A549 (cell line): ENCODE results near the gene PRDM12. TPM values are rescaled to one million over a fixed set of nuclear protein-coding genes. Genes with fewer than 3 reads are reported as not detected.
A peak's percentile ranks its signal among the peaks of the same experiment; 100 is the strongest.

Source experiments
- ATAC-seq, 2 experiments: fragments of 200-7000 bp in 1 of 2; fragments of >200 bp in 1 of 2; cut with Nextera tagmentation in 1 of 2; cut with Tn5 transposase in 1 of 2; 3 replicates each; pipeline versions ENCODE4 v1.8.0 to v1.9.1; 2018 to 2020; ENCODE audit warnings: mild to moderate bottlenecking in 1 of 2, moderate library complexity in 1 of 2
- CTCF ChIA-PET: fragments of 300-600 bp; sonication (Branson Sonifier 250); formaldehyde crosslinking; extraction: SDS; loops from one replicate; lab custom pipeline; 2021; ENCODE audit warnings: antibody characterized with exemption, inconsistent platforms; lab: Yijun Ruan, JAX
- POLR2A ChIA-PET: fragments of 350-600 bp; formaldehyde crosslinking; extraction: SDS; loops from one replicate; lab custom pipeline; 2021; ENCODE audit warnings: antibody characterized with exemption, inconsistent platforms; lab: Yijun Ruan, JAX
- DNase-seq, 2 experiments: peaks; one replicate each; pipeline versions ENCODE4 v3.0.0 to v3.0.0-alpha.2; 2011 to 2016; ENCODE audit warnings: low read depth in 1 of 2, low spot score in 1 of 2
- FAIRE-seq: peaks from 2 replicates; lab custom pipeline; 2011; peaks lifted over from hg19 to GRCh38; lab: Jason Lieb, UNC
- H3K27ac ChIP-seq, 2 experiments: fragments of >200 bp; sonication (Bioruptor Twin); formaldehyde crosslinking; 3 replicates each; pipeline ENCODE4 v1.5.1; 2016 to 2017
- H3K4me1 ChIP-seq: fragments of >200 bp; sonication (Bioruptor Twin); formaldehyde crosslinking; 3 replicates; pipeline ENCODE4 v1.6.1; 2016
- H3K4me2 ChIP-seq: fragments of >200 bp; sonication (Bioruptor Twin); formaldehyde crosslinking; 3 replicates; pipeline ENCODE4 v1.6.1; 2016
- H3K4me3 ChIP-seq: fragments of >200 bp; sonication (Bioruptor Twin); formaldehyde crosslinking; 3 replicates; pipeline ENCODE4 v1.5.1; 2016
- H3K9me3 ChIP-seq: fragments of >200 bp; sonication (Bioruptor Twin); formaldehyde crosslinking; 3 replicates; pipeline ENCODE4 v1.6.1; 2016
- BCL3 ChIP-seq: fragments of >200 bp; sonication (Bioruptor Twin); formaldehyde crosslinking; IDR thresholded peaks from 3 replicates; pipeline ENCODE4 v1.6.1; 2016
- CEBPB ChIP-seq, 2 experiments: fragments of >200 bp in 1 of 2; sonication (Bioruptor Twin) in 1 of 2; formaldehyde crosslinking in 1 of 2; IDR thresholded peaks; 2 replicates each; pipeline ENCODE4 v1.6.1; 2012 to 2016
- CTCF ChIP-seq: fragments of >200 bp; sonication (Bioruptor Twin); formaldehyde crosslinking; IDR thresholded peaks from 3 replicates; pipeline ENCODE4 v1.5.1; 2016
- E2F6 ChIP-seq: IDR thresholded peaks from 2 replicates; pipeline ENCODE4 v1.6.1; 2012; ENCODE audit warnings: low read depth, borderline replicate concordance
- JUNB ChIP-seq: fragments of >200 bp; sonication (Bioruptor Twin); formaldehyde crosslinking; IDR thresholded peaks from 2 replicates; pipeline ENCODE4 v1.6.1; 2016
- KDM1A ChIP-seq: fragments of 200-600 bp; sonication (generic); IDR thresholded peaks from 2 replicates; pipeline ENCODE4 v1.6.1; 2016; ENCODE audit warnings: low read depth, mild to moderate bottlenecking
- MAX ChIP-seq: IDR thresholded peaks from 2 replicates; pipeline ENCODE4 v1.6.1; 2012
- MAZ ChIP-seq: fragments of 150-350 bp; IDR thresholded peaks from 2 replicates; pipeline ENCODE4 v1.6.1; 2014; ENCODE audit warnings: antibody characterized with exemption, low read depth, low read length, borderline replicate concordance
- MYC ChIP-seq: IDR thresholded peaks from 2 replicates; pipeline ENCODE4 v1.6.1; 2012; ENCODE audit warnings: mild to moderate bottlenecking, inconsistent platforms, low read length, improper control_type of control experiment, borderline replicate concordance
- NFE2L2 ChIP-seq: fragments of 150-350 bp; conservative IDR thresholded peaks from 2 replicates; pipeline ENCODE4 v1.6.1; 2014; ENCODE audit warnings: low read length
- NR3C1 ChIP-seq: fragments of >200 bp; sonication (Bioruptor Twin); formaldehyde crosslinking; IDR thresholded peaks from 3 replicates; pipeline ENCODE4 v1.6.1; 2017
- PHF8 ChIP-seq: fragments of 200-600 bp; sonication (generic); IDR thresholded peaks from 2 replicates; pipeline ENCODE4 v1.6.1; 2016; ENCODE audit warnings: low read depth, mild to moderate bottlenecking, antibody characterized with exemption, moderate library complexity, borderline replicate concordance
- POLR2AphosphoS2 ChIP-seq: conservative IDR thresholded peaks from 2 replicates; pipeline ENCODE4 v1.6.1; 2012; ENCODE audit warnings: low read length, improper control_type of control experiment, inconsistent platforms
- RAD21 ChIP-seq, 2 experiments: fragments of >200 bp in 1 of 2; sonication (Bioruptor Twin) in 1 of 2; formaldehyde crosslinking in 1 of 2; IDR thresholded peaks in 1 of 2; conservative IDR thresholded peaks in 1 of 2; 2 replicates in 1 of 2; 3 replicates in 1 of 2; pipeline ENCODE4 v1.6.1; 2012 to 2018; ENCODE audit warnings: inconsistent platforms in 1 of 2
- SMC3 ChIP-seq: fragments of >200 bp; sonication (Bioruptor Twin); formaldehyde crosslinking; IDR thresholded peaks from 3 replicates; pipeline ENCODE4 v1.6.1; 2018; ENCODE audit warnings: inconsistent platforms
- USF2 ChIP-seq: fragments of 450-650 bp; IDR thresholded peaks from 2 replicates; pipeline ENCODE4 v1.6.1; 2014; ENCODE audit warnings: antibody characterized with exemption
- WGBS: methylation state at CpG from one replicate; pipeline ENCODE4 v1.1.6; 2017; ENCODE audit errors: missing lambda C conversion rate; 5-methylcytosine and 5-hydroxymethylcytosine counted together
- polyA plus RNA-seq, 4 experiments: library from polyadenylated mRNA; depleted of rRNA in 3 of 4; stranded (reverse); fragments of >200 nt; fragmentation: RNase III in 1 of 4; extraction: RNeasy Plus Mini Kit Qiagen cat#74134 plus additional on column Dnase treatment in 1 of 4; gene quantifications; 2 replicates in 3 of 4; 3 replicates in 1 of 4; pipeline ENCODE4 v1.2.3, GENCODE V29; 2011 to 2017

Gene PRDM12
- polyA plus RNA-seq, 2 of the 4 experiments (the other 2 are of a cell fraction) = 0.09 to 0.17 TPM

GRCh38 chr9:130680836-130681768 is 16.7 kb downstream of the PRDM12 start (continued):
- TF ChIP-seq RAD21 (conservative IDR thresholded peaks at IDR 0.05 in 1 of 2, IDR thresholded peaks at IDR 0.05 in 1 of 2) (no peak), PHF8 (peak; percentile 3; the same call in 1 of the 2 replicates), JUNB (no peak), USF2 (0 out of 2 replicates have a peak, but pooled peaks have one; percentile 28), NFE2L2 (no peak), MYC (peak; percentile 86)

- ChIA-PET POLR2A (interaction anchor here (1.8 kb wide), 2 partner anchors 11 kb away, joined by 4 to 7 read pairs; partner anchors contain the start of gene EXOSC2), CTCF (interaction anchor here (0.6 to 15.9 kb wide), 50 partner anchors 8 to 463 kb away, joined by 3 to 453 read pairs (median 5); partner anchors contain the start of genes EXOSC2 and PRDM12)
- Histone ChIP-seq H3K4me1 (peaks cover 6% of the 10 kb centered on the region; the same call in 2 of the 3 replicates), H3K9me3 (peaks cover 8% of the 10 kb centered on the region; the same call in 2 of the 3 replicates), H3K4me3 (peak overlapping the region; percentile 85), H3K27ac (peak overlapping the region; percentile 92), H3K4me2 (peak overlapping the region; percentile 100)
- peak; percentile 55 to 60 for ATAC-seq
- WGBS = 3% methylated on average over 15 of the region's 45 CpGs
- FAIRE-seq = no peak
- no peak for TF ChIP-seq MYC
- TF ChIP-seq BCL3 = 0 out of 3 replicates have a peak, but pooled peaks have one; percentile 2
- TF ChIP-seq PHF8 = peak; percentile 20; the same call in 1 of the 2 replicates
- TF ChIP-seq CEBPB (IDR thresholded peaks at IDR 0.05) = peak in 1 of 2 experiments; percentile 60; a peak in 1 of 4 replicates
- DNase-seq = peak in 1 of 2 experiments; percentile 42
These were observed 17.5 kb downstream of the PRDM12 start for GRCh38 chr9:130681769-130682420.

GRCh38 chr9:130682421-130683121 is 18.2 kb downstream of the PRDM12 start:
- H3K4me1 ChIP-seq = peaks cover 6% of the 10 kb centered on the region; the same call in 2 of the 3 replicates
- TF ChIP-seq NR3C1 = no peak
- peak; percentile 94 to 96 for TF ChIP-seq RAD21 (conservative IDR thresholded peaks at IDR 0.05 in 1 of 2, IDR thresholded peaks at IDR 0.05 in 1 of 2)
- no peak for TF ChIP-seq POLR2AphosphoS2
- TF ChIP-seq MAZ = no peak
- peak; percentile 52; the same call in 1 of the 2 replicates for TF ChIP-seq MAX
- TF ChIP-seq SMC3 = peak; percentile 97
- no peak for TF ChIP-seq KDM1A
- no peak for TF ChIP-seq USF2
- peak; percentile 93 for TF ChIP-seq CTCF
- no peak for TF ChIP-seq MYC
- TF ChIP-seq E2F6 = 0 out of 2 replicates have a peak, but pooled peaks have one; percentile 36
- peak; percentile 89 to 91 for DNase-seq
- WGBS = under 1% methylated on average over 21 of the region's 22 CpGs
- peak; percentile 71 to 87 for ATAC-seq
- CTCF ChIA-PET = interaction anchor here (0.7 to 15.9 kb wide), 55 partner anchors 9 to 575 kb away, joined by 3 to 453 read pairs (median 5); partner anchors contain the start of genes EXOSC2, FUBP3 and PRDM12
- POLR2A ChIA-PET = interaction anchor here (0.6 to 1.8 kb wide), 3 partner anchors 11 to 405 kb away, joined by 3 to 7 read pairs (median 7); partner anchors contain the start of gene EXOSC2
- H3K4me3 ChIP-seq = peak overlapping the region; percentile 85
- peak overlapping the region; percentile 92; a peak in 5 of 6 replicates for H3K27ac ChIP-seq
- peak overlapping the region; percentile 100 for H3K4me2 ChIP-seq
- FAIRE-seq = no peak
- peaks cover 8% of the 10 kb centered on the region; the same call in 2 of the 3 replicates for H3K9me3 ChIP-seq
